GM18526 (cell line): ENCODE data around the gene CDCP1.

Experiments used
- POLR2A ChIP-seq: IDR thresholded peaks from 3 replicates; pipeline ENCODE4 v1.6.1; 2011; ENCODE audit not compliant: insufficient read length; ENCODE audit errors: extremely low read depth

CDCP1 gene

DNA sequence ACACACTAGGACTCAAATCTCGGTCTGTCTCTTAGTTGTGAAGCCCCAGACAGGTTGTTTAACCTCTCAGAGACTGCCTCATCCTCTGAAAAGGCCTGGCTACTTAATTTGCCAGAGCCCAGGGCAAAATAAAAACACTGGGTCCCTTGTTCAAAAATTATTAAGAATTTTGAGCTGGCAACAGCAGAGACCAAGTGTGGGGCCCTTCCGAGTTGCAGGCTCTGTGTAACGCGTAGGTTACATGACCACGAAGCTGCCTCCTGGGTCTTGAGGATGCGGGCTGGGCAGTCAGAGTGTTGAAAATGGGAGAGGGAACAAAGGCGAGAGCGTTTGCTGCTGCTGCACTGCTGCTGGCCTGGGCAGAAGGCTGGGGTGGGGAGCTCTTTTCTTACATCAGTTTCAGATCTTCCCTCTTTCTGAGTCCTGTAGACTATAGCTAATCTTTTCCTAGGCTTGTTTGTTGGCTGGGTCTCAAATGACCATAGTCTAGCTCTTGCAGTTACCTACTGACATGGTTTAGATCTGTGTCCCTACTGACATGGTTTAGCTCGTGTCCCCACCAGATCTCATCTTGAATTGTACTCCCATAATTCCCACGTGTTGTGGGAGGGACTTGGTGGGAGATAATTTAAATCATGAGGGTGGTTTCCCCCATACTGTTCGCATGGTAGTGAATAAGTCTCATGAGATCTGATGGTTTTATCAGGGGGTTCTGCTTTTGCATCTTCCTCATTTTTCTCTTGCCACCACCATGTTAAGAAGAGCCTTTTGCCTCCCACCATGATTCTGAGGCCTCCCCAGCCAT lies 70.2 kb downstream of the CDCP1 start:
- TF ChIP-seq POLR2A: no peak

DNA sequence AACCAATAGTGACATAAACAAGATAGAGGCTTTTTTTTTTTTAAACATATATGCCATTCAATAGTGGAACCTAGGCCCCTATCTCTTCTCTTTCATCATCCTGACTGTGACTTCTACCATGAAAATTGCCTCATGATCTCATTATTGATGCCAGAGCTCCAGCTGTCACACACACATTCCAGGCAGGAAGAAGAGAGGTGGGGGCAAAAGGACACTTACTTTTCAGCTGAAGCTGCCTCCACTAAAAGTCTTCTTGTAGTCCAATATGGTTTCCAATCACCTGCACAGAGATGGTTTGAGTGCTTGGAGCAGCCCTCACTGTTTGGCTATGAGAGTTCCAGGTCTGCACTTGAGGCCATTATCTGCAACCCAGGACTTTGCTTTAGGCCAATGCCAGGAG lies 75.1 kb downstream of the CDCP1 start:
- TF ChIP-seq POLR2A: no peak

DNA sequence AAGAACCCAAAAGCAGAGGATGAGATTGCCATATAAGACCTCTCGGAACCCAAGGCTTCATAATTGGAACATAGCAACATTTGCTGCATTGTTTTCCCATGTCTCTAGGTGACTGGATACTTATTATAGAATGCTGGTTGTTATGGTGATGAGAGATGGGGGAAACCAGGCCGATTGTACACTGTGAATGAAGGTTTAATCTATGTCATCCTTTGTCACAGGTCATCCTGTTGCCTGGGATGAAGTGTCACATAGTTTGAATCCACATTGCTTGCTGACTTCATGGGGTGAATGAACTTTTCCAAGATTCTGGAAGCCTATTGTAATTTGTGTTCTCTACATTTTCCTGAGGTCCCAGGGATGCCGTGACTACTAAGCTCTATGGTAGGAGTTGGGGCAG lies 78.2 kb downstream of the CDCP1 start:
- TF ChIP-seq POLR2A: no peak

DNA sequence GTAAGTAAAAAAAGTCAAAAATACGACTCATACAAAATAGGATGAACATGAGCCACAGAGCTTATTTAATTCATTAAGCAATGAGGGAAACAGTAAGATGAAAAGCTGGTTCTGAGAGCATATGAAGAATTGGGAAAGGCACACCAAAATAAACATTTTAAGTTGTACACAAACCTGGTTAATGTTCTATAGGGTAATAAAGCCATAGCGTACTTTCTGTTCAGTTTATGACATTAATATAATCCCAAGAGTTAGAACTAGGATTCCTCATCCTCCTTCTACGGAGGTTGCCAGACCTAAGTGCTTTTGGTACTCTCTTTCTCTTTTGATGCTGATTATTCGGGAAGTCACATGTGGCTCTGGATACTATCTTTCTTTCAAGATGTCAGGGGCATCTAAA lies 78.7 kb downstream of the CDCP1 start:
- TF ChIP-seq POLR2A: no peak

DNA sequence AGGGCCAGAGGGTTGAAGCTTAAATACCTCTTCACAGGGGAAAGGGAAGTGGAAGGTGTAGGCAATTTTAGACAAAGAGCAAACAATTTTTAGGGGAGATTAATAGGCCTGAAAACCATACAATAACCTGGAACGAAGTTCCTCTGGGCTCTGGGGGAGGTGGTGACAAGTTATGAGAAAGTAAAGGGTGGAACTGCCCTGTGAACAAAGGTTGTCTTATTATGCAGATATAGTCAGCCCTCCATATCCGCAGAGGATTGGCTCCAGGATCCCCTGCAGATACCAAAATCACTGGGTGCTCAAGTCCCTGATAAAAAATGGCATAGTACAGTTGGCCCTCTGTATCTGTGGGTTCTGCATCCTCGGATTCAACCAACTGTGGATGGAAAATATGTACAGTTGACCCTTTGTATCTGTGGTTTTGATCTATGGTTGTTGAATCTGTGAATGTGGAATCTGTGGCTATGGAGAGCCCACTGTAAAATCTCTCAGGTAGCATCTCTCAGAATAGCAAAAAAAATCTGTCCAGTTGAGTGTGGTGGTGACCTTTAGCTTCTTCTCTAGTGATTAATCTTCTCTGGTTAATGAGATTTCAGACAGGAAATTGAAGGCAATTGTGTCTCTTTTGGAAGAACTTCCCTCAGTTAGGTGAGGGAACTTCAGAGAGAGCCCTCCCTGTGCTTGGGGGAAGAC lies 79.9 kb downstream of the CDCP1 start:
- no peak for TF ChIP-seq POLR2A

DNA sequence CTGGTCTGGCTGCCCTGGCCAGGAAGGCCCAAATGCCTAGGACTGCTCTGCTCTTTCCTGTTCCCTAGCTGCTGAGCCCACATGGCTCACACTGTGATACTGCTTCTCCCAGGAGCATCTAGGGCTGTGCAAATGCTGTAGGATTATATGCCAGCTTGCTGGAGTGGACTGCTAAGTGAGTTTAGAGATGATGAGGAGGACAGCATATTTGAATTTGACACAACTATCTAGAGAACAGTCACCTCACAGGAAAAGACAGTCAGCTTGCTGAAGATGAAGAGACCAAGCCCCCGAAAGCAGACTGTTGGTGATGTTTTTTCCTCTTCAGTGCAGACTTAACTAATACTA lies 80.8 kb downstream of the CDCP1 start:
- no peak for TF ChIP-seq POLR2A

DNA sequence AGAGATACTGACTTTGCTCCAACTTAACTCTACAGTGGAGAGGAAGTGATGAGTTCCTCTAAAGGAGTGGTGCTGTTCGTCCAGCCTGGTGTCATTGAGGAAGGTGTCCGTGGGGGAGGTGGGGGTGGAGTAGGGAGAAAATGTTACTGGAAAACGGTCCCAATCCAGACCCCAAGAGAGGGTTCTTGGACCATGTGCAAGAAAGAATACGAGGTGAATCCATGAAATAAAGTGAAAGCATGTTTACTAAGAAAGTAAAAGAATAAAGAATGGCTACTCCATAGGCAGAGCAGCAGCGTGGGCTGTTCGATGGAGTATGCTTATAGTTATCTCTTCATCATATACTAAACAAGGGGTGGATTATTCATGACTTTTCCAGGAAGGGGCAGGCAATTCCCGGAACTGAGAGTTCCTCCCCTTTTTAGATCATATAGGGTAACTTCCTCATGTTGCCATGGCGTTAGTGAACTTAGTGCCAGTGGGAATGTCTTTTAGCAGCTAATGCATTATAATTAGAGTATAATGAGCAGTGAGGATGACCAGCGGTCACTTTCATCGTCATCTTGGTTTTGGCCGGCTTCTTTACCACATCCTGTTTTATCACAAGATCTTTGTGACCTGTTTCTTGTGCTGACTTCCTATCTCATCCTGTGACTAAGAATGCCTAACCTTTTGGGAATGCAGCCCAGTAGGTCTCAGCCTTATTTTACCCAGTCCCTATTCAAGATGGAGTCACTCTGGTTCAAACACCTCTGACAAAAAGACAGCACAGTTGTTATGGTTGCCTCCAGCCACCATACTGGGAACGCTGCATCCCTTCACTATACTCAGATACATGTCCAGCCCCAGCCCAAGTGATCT lies 81.4 kb downstream of the CDCP1 start:
- no peak for TF ChIP-seq POLR2A

DNA sequence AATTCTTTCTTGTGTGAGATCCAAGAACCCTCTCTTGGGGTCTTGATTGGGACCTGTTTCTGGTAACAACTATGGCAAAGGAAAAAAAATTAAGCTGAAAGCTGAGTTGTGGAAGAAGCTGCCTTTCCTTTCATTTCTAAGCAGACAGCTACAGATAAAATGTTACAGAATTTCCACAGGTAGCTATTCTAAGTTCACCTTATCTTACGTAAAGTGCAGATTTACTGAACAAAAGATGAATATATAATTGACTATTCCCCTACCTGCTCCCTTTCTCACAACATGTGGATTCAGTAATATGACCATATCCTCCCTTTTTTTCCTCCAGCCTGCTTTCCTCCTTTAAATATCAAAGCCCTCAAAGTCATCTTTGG lies 83.5 kb downstream of the CDCP1 start:
- TF ChIP-seq POLR2A: no peak

DNA sequence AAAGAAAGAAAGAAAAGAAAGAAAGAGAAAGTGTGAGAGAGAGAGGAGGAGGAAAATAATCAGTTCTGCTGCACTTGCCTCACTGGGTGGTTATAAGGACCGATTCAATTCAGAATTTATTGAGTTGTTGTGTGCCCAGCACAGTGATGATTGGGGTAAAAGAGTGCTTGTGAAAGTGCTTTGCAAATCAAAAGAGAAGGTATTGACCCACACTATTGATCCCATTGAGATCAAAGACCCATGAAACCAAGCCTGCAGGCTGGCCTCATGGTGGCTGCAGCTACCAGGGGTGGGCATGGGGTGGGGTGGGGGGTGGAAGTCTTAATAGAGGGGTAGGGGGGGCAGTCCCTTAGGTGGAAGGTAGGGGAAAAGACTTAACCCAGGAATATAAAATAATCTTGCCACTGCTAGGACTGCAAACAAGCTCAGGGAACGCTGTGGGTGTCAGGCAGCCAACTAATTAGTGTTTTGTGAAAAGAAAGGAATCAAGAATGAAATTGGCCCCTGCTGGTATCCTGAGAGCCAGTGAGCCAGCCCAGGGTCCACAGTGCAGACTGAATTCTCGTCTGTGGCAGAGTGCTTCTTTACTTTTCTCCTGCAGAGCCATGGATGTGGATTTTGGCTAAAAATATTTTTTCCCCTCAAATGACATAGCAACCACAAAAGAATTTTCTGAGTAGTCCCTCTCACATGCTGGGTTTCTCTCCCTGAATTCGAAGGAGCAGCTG lies 85.8 kb downstream of the CDCP1 start:
- no peak for TF ChIP-seq POLR2A

DNA sequence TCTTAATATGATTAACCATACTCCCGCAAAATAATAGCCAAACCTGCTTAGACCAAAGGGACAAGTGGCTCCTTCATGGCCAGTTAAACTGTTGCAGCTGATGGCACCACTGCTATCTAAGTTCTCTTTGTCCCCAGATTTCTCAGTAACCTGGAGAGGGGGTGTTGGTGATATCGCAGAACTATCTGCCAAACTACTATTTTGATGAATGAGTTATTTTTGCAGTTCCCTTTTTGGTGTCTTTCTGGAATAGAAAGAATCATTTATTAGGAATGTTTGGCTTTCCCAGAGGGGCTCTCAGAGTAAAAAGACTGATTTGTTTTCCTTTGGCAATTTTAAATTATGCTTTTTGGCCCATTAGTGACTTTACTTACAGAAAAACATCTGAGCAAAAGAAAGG lies 87.0 kb downstream of the CDCP1 start:
- TF ChIP-seq POLR2A: no peak

DNA sequence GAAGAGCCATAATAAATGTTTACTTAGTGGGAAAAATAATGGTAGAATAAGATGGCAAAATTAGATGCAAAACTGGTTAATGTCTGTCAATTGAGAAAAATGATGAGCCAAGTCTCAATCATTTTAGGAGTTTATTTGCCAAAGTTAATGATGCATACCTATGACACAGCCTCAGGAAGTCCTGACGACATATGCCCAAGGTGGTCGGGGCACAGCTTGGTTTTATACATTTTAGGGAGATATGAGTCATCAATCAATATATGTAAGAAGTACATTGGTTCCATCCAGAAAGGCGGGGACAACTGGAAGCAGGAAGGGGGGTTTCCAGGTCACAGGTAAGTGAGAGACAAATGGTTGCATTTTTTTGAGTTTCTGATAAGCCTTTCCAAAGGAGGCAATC lies 88.6 kb downstream of the CDCP1 start:
- TF ChIP-seq POLR2A: no peak

DNA sequence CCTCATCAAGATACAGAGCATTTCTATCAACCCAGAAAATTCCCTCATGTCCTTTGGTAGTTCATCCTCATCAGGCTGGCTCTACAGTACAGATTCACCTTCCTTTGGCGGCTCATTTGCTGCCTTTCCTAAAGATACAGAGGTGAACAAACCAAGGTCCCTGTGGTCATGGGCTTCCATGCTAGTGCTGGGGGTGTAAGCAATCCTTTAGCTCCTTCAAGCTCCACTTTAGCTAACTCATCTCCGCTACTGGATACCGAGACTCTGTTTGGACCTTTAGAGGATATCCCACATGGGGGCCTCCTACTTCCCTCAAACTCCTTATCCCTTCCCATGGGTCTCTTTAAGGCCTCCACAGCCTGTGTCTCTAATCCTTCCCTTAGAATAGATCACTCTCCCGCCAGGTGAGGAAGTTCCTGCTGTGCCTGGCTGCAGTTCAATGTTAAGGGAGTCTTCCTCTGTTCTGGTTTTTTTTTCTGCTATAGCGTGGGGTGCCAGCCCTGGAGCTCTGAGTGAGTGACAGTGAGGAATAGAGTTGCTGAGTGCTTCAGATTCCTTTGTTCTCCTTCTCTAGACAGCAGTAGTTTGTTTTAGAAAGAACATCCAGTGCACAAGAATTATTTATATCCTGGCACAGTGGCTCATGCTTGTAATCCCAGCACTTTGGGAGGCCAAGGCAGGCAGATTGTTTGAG lies 89.4 kb downstream of the CDCP1 start:
- TF ChIP-seq POLR2A: no peak

DNA sequence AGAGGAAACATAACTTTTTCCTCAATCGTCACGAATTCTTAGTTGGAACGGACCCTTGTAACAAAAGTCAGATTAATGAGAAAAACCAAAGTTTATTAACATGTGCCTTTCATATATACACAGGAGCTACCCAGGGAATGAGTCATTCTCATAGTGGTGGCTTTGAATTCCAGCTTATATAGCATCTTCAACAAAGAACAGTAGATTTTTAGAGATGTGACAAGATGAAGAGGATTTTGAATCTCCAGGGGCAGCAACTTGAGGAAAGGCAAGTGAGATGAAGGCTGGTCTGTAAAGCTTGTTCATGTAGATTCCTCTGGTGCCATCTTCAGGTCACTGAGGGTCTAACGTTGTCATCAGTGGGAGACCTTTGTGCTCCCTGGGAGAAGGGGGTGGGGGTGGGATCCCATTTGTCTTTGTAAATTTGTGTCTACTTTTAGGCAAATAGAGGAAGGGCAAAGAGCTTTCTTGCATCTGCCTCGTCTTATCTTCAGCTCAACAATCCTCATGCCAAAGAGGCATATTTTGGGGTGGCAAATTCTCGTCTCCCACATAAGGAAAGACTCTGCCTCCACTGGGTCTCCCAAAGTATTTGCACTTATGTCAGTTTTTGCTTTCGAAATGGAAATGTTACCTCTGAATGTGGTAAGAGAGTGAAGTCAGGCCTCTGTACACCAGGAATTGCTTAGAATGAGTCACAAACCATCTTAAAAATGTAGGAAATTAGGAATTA lies 90.6 kb downstream of the CDCP1 start:
- no peak for TF ChIP-seq POLR2A

DNA sequence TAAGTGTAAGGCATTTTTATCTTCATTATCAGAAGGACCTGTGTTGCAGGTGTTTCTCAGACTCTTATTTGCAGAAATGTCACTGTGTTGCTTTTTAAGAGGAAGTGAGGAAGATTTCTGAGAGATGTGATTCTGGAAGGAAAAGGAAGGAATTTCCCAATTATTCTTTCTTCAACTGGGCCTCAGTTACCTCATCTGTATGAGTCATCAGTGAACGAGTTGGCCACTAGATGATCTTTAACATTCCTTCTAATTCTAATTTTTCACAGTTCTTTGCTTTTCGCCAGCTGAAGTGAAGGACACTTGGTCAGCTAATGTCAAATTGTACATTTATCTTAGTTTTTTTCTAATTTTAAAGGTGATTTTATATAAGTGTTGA lies 91.2 kb downstream of the CDCP1 start:
- no peak for TF ChIP-seq POLR2A
